ENCODE data around the gene GPR137.

The GPR137 gene

DNA sequence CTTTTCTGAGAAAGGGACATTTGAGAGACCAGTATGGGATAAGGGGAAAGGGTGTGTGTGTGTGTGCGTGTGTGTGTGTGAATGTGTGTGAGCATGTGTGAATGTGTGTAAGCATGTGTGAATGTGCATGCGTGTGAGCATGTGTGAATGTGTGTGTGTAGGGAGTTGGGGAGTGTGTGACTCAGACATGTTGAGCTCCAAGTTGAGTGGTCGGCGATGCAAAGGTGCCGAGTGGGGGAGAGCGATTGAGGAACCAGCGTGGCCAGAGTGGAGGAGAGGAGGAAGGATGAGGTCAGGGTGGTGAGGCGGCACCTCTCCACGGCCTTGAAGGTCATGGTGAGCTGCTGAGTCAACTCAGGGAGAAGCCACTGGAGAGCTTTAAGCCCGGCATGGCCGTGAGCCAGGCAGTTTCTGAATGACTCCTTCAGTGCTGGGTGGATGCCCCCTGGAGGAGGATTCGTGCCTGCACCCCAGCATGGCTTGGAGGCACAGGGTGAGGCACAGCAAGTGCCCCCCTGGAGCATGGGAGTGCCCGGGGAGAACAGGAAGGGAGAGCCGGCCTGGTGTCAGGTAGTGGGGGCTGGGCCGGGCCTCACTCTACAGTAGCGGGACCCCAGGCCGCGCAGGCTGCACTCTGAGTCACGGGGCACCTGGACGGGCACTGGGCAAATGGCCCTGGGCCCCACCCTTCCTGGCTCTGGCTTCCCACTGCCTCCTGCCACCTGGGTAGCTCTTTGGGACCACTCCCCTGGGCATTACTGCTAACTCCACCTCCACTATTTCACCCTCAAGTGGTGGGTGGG is 46.1 kb downstream of the GPR137 start:
- in situ Hi-C loops (cut with MboI; ENCODE audit: low sequenced_read_pairs, unreplicated experiment), result no loop called here
- peak; percentile 83 for DNase-seq (ENCODE audit: low spot score)
- TF ChIP-seq CTCF (IDR thresholded peaks at IDR 0.05; ENCODE audit: borderline replicate concordance, control extremely low read depth, extremely low read depth, insufficient read depth, missing control alignments), result peak; percentile 73

DNA sequence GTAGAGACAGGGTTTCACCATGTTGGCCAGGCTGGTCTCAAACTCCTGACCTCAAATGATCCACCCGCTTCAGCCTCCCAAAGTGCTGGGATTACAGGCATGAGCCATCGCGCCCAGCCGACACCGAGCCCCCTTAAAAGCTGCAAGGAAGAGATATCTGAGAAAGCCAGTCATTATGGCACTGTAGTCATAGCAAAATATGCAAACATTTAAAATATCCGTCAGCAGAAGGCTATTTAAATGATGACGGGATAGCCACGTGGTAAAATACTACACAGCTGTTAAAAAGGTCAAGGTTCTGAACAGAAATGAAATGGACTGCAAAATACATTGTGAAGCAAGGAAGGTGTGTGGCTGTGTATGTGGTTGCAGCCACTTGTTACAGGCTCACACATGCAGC is 47.9 kb downstream of the GPR137 start:
- in situ Hi-C loops (cut with MboI; ENCODE audit: low sequenced_read_pairs, unreplicated experiment), result no loop called here
- no peak for TF ChIP-seq CTCF (IDR thresholded peaks at IDR 0.05; ENCODE audit: borderline replicate concordance, control extremely low read depth, extremely low read depth, insufficient read depth, missing control alignments)
- DNase-seq (ENCODE audit: low spot score), result no peak

DNA sequence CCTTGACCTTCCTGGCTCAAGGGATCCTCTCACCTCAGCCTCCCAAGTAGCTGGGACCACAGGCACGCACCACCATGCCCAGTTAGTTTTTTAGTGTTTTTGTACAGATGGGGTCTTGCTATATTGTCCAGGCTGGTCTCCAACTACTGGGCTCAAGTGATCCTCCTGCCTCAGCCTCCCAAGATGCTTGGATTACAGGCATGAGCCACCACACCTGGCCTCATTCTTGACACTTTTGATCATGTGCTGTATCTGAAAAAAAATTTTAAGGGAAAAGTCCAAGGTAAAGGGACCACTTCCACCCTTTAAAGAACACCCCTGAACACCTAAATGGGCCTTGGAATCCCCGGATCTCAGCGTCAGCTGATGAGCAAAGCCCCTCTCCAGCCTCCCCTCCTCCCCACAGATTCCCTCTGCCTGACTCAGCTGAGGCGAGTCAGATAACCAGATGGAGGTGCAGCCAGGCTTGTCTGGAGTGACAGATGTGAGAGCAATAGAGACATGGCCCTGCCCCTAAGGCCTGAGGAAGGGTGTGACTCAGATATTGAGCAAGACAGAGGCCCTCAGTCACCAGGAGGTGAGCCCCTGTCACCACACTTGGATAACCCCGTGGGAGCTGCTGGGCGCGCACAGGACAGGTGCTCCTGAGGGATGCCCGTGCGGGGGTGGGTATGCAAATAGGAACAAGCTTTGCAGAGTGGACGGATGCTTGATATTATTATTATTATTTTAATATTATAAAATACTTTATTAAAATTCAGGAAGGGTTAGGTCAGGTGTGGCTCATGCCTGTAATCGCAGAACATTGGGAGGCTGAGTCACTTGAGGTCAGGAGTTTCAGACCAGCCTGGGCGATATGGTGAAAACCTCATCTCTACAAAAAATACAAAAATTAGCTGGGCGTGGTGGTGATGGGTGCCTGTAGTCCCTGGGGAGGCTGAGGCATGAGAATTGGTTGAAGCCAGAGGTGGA is 49.4 kb downstream of the GPR137 start:
- no peak for TF ChIP-seq CTCF (IDR thresholded peaks at IDR 0.05; ENCODE audit: borderline replicate concordance, control extremely low read depth, extremely low read depth, insufficient read depth, missing control alignments)
- peak; percentile 89 for DNase-seq (ENCODE audit: low spot score)
- in situ Hi-C loops (cut with MboI; ENCODE audit: low sequenced_read_pairs, unreplicated experiment), result no loop called here

DNA sequence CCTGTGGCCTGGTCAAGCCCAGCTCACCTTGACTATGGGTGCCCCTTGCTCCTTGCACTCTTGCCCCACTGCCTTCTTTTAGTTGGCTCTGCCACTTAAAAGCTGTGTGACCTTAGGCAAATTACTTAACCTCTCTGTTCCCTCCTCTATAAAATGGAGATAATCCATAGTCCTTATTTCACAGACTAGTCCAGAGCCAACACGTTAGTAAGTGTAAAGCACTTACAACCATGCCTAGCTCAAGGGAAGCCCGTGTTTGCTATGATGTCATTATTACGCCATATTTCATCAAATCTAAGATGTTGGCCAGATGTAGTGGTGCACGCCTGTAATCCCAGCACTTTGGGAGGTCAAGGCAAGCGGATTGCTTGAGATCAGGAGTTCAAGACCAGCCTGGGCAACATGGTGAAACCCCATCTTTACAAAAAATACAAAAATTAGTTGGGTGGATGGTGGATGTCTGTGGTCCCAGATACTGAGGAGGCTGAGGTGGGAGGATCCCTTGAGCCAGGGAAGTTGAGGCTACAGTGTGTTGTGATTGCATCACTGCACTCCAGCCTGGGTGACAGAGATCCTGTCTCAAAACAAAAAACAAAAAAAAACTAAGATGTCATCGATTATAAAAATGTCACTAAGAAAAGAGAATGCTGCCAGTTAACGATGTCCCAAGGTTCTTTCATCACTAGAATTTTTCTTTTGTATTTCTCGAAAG is 52.0 kb downstream of the GPR137 start:
- TF ChIP-seq CTCF (IDR thresholded peaks at IDR 0.05; ENCODE audit: borderline replicate concordance, control extremely low read depth, extremely low read depth, insufficient read depth, missing control alignments), result no peak
- in situ Hi-C loops (cut with MboI; ENCODE audit: low sequenced_read_pairs, unreplicated experiment), result no loop called here
- no peak for DNase-seq (ENCODE audit: low spot score)

- DNase-seq (ENCODE audit: low spot score), result no peak
- TF ChIP-seq CTCF (IDR thresholded peaks at IDR 0.05; ENCODE audit: borderline replicate concordance, control extremely low read depth, extremely low read depth, insufficient read depth, missing control alignments), result no peak
- in situ Hi-C loops (cut with MboI; ENCODE audit: low sequenced_read_pairs, unreplicated experiment), result no loop called here
These were observed 53.1 kb downstream of the GPR137 start for GRCh38 chr11:64338716-64339115.
